Suprapubic skin (tissue), 4 donors: ENCODE measurements around the gene SMARCC2.

Experiments
- CTCF ChIP-seq, 2 donors: fragments of 200-600 bp in 1 of 2; fragments of 450-650 bp in 1 of 2; sonication (generic) in 1 of 2; IDR thresholded peaks; one replicate each; pipeline ENCODE4 v1.5.1; 2016 to 2019; ENCODE audit warnings: antibody characterized with exemption in 2 of 2, mild to moderate bottlenecking in 1 of 2, moderate library complexity in 1 of 2
- EP300 ChIP-seq: sonication (generic); formaldehyde crosslinking; IDR thresholded peaks from one replicate; pipeline ENCODE4 v1.6.1; 2017; ENCODE audit warnings: antibody characterized with exemption
- POLR2AphosphoS5 ChIP-seq, 3 donors: sonication (generic); formaldehyde crosslinking; IDR thresholded peaks; one replicate each; pipeline ENCODE4 v1.6.1; 2017; ENCODE audit warnings: antibody characterized with exemption in 3 of 3

- TF ChIP-seq CTCF (IDR thresholded peaks at IDR 0.05) (peak; percentile 68 to 87), EP300 (no peak), POLR2AphosphoS5 (IDR thresholded peaks at IDR 0.05) (no peak)
These were observed 3.8 kb upstream of the SMARCC2 start for GRCh38 chr12:56193025-56193578.
